CD1c-positive myeloid dendritic cell (primary cell): ENCODE data around the gene ADAMTSL4.

Source experiments
- DNase-seq: peaks from one replicate; pipeline ENCODE4 v3.0.0-alpha.2; 2016; ENCODE audit errors: extremely low spot score

ADAMTSL4 gene

DNA sequence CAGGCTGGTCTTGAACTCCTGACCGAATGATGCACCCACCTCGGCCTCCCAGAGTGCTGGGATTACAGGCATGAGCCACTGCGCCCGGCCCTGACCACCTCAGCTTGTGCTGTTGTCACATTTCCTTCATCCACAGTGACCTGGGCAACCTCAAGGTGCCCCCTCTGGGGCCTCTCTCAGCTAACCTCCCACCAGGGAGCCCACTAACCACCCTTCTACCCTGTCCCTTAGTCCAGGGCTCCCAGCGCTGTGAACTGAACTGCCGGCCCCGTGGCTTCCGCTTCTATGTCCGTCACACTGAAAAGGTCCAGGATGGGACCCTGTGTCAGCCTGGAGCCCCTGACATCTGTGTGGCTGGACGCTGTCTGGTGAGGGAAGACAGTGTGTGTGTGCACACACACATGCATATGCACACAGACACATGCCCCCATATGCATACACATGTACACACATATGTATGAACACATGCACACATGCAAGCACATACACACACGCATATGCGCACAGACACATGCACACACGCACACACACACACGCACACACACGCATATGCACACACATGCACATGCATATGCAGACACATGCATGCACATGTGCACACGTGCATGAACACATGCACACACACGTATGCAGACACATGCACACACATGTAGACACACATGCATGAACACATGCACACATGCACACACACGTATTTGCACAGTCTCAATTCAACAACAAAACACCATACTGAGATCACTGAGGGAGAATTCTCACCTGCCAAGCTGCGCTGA lies 6.2 kb downstream of the ADAMTSL4 start:
- no peak for DNase-seq

DNA sequence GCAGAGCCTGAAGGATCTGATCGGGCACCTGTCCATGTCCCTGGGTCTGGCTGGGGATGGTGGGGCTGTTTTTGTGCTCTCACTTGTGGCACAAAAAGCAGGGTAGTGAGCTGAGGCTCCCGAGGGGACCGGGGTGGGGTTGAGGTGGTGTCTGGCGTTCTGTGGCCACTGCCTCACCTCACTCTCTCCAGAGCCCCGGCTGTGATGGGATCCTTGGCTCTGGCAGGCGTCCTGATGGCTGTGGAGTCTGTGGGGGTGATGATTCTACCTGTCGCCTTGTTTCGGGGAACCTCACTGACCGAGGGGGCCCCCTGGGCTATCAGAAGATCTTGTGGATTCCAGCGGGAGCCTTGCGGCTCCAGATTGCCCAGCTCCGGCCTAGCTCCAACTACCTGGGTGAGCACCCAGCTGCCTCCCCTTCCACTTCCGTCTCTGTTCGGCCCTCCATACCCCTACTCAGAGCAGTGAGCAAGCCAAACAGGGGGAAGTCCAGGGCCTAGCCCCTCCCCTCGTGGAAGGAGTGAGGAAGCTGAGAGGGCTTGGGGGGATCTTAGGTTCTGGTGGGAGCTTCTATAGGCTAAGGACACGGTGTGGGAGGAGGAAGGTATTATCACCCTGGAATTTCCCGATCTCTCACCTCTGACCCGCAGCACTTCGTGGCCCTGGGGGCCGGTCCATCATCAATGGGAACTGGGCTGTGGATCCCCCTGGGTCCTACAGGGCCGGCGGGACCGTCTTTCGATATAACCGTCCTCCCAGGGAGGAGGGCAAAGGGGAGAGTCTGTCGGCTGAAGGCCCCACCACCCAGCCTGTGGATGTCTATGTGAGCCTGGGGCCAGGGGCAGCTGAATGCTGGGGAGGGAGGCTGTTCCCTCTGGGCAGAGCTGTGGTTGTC lies 7.0 kb downstream of the ADAMTSL4 start:
- DNase-seq = no peak

DNA sequence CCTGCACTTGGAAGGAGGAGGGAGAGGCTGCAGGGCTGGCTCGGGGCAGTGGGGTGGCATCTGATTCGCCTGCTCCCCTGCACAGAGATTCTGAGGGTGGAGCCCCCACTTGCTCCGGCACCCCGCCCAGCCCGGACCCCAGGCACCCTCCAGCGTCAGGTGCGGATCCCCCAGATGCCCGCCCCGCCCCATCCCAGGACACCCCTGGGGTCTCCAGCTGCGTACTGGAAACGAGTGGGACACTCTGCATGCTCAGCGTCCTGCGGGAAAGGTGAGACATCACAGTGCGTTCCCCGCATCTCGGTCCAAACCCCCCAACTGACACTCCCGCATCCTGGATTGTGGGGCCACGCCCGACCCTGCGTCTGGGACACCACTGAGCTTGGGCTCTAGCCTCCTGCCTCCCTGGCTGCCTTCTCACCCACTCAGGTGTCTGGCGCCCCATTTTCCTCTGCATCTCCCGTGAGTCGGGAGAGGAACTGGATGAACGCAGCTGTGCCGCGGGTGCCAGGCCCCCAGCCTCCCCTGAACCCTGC lies 7.9 kb downstream of the ADAMTSL4 start:
- no peak for DNase-seq

- DNase-seq = no peak
Measured at GRCh38 chr1:150557813-150558212, 8.6 kb downstream of the ADAMTSL4 start.

DNA sequence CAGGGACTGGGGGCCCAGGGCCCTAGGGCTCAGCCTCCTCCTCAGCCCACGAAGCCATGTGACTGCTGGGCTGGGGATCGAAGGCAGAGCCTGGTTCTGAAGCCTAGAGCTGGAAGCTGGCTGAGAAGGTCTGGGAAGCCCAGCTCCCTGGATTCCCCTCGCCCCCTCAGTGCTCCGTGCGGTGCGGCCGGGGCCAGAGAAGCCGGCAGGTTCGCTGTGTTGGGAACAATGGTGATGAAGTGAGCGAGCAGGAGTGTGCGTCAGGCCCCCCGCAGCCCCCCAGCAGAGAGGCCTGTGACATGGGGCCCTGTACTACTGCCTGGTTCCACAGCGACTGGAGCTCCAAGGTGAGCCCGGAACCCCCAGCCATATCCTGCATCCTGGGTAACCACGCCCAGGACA lies 9.1 kb downstream of the ADAMTSL4 start:
- DNase-seq = no peak

- DNase-seq = peak; percentile 74
Measured at GRCh38 chr1:150558761-150559655, 9.8 kb downstream of the ADAMTSL4 start.

GRCh38 chr1:150559656-150560010 lies 10.4 kb downstream of the ADAMTSL4 start:
- DNase-seq = no peak

GRCh38 chr1:150560011-150560438 lies 10.8 kb downstream of the ADAMTSL4 start:
- peak; percentile 79 for DNase-seq

DNA sequence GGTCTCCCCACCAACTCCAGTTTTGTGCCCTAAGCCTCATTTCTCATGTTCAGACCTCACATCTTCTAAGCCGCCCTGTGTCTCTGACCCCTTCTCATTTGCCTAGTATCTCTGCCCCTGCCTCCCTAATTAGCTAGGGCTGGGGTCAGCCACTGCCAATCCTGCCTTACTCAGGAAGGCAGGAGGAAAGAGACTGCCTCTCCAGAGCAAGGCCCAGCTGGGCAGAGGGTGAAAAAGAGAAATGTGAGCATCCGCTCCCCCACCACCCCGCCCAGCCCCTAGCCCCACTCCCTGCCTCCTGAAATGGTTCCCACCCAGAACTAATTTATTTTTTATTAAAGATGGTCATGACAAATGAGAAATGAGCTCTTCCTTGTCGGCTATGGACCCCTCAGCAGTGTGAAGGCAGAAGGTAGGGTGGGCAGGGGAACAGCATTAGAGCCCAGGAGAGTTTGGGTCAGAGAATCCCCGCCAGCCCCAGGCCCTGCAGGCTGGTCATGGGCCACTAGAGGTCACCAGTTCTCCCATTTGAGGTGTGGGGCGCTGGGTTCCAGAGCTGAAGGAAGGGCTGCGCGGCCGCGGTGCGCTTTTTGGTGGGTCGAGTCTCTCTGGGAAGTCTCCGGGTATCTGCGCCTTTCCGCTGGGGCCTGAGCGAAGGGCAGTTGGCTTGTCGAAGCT lies 11.5 kb downstream of the ADAMTSL4 start:
- DNase-seq = peak; percentile 88

- DNase-seq = peak; percentile 92
Measured at GRCh38 chr1:150561254-150561973, 12.2 kb downstream of the ADAMTSL4 start.

DNA sequence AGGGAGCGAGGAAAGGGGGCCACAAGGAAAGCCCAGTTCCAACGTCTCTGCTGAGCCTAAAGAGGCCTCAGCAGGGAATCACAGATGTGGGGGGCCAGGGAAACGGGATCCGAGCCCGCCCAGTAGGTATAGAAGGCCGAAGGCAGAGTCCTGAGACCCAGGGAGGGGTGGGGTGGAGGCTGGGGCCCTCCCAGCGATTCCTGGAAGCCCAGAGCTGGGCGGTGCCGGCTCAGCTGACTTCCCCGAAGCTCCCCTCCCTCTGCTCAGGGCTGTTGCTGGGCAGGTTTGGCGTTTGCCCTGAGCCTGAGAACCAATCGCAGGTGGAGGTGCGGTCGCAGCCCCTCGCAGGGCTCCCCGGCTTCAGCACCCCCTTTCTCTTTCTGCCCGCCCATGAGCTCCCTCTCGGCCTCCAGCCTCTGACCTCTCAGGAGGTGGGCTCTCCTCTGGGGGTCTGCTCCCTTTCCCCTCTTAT lies 12.8 kb downstream of the ADAMTSL4 start:
- peak; percentile 86 for DNase-seq

DNA sequence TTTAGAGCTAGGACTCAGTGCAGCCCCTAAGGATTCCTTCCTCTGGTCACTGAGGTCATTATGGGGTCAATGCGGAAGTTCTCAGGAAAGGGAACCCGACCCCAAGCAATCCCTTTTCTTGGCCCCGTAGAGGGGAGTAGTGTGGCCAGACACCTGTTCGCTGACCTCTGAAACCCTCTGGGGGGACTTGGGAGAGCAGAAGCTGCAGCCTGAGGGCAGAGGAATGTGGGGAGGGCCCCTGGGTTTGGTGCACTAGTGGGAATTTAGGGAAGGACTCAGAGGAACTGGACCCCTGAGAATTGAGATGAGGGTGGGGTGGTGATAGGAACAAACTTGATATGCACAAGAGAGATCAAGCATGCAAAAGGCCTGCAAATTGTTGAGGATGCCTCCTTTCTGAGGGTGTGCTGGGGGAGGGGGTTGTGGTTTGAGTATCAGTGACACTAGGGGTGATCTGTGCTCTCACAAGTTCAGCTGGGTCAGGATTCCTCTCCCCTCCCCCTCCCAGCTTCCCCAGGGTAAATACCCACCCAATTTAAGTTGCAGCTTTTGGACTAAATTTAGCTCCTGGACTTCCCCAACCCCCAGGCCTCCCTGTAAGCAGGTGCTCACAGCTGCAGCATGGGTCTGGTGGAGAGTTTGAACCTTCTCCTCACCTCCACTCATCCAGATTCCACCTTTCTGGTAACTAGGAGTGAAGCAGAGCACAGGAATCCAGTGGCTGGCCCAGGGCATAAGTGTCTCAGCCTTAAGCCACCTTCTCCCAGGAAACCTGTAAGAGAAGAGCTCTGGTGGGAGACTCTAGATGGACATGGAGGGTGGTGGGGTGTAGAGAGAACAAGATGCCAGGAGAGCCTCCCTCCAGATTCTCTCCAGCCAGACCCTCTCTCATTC lies 13.5 kb downstream of the ADAMTSL4 start:
- peak; percentile 46 for DNase-seq

- peak; percentile 43 for DNase-seq
Measured at GRCh38 chr1:150563340-150564038, 14.3 kb downstream of the ADAMTSL4 start.

GRCh38 chr1:150564051-150564991 lies 15.1 kb downstream of the ADAMTSL4 start:
- no peak for DNase-seq

- peak; percentile 24 for DNase-seq
Measured at GRCh38 chr1:150565240-150565991, 16.2 kb downstream of the ADAMTSL4 start.

DNA sequence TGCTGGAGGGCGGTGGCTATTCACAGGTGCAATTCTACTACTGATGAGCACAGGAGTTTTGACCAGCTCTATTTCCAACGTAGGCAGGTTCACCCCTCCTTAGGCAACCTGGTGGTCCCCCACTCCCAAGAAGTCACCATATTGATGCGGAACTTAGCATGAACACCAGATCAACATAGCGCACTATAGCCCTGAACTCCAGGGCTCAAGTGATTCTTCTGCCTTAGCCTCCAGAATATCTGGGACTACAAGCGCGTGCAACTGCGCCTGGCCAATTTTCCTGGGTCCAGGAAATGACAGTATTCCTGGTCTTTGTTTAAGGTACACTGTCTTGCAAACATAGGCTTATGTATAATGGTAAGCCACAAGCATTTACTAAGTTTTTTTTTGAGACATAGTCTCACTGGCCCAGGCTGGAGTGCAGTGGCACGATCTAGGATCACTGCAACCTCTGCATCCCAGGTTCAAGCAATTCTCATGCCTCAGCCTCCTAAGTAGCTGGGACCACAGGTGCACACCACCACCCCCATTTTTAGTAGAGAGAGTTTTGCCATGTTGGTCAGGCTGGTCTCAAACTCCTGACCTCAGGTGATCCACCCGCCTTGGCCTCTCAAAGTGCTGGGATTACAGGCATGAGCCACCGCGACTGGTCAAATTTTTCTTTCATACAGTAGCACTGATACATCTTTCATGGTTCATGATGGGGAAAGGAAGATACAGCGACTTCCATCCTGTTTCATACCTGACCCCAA lies 17.6 kb downstream of the ADAMTSL4 start:
- DNase-seq = no peak
